ENCODE measurements around the gene BTRC.
"Not testable (repeated sequence)": the region's sequence is repeated elsewhere in the genome, so short reads cannot be mapped to it uniquely, and the experiment has no call there.

Gene BTRC

GRCh38 chr10:101351017-101351416 is 2.9 kb upstream of the BTRC start:
- DNase-seq: no peak

DNA sequence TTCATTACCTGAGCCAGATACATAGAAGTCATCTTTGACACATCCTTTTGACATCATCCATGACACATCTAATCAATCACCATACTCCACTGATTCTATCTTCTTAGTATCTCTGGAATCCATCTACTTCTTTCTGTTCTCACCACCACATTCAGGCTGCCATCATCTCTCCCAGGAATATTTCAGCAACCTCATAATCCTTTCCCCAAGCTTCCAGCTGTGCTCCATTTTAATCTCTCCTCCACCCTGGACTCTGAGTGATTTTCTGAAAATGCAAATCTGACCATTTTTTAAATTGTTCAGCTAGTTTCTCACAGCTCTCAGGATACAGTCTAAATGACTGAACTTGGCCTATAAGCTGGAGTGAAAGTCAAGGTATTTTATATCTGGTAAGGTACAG is 2.5 kb upstream of the BTRC start:
- DNase-seq: no peak

DNA sequence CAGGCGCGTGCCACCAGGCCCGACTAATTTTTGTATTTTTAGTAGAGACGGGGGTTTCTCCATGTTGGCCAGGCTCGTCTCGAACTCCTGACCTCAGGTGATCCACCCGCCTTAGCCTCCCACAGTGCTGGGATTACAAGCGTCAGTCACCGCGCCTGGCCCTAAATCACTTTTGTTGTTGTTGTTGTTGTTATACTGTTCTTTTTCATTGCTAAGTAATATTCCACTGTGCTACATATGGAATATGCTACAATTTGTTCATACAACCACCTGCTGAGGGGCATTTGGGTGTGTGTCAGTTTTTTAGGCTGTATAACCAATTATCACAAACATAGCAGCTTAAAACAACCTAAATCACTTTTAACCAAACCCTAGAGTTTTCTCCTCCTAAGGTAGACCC is 1.1 kb upstream of the BTRC start:
- not testable (repeated sequence) for DNase-seq

GRCh38 chr10:101354328-101355071 is 535 bp downstream of the BTRC start:
- DNase-seq: no peak

GRCh38 chr10:101355072-101355706 is 1.2 kb downstream of the BTRC start:
- DNase-seq: no peak

DNA sequence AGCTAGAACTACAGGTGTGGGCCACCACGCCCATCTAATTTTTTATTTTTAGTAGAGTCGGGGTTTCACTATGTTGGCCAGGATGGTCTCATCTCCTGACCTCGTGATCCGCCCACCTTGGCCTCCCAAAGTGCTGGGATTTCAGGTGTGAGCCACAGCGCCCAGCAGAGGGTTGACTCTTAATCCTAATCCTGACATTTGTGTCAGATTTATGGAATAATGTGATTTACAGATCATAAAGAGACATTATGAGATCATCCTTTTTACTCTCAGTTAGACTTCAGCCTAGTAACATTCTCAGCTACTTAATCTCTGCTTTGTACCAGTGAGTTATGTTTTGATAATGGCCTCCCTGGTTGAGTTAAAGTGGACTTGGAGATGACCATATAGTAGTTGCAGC is 2.2 kb downstream of the BTRC start:
- DNase-seq: no peak

GRCh38 chr10:101357958-101358357 is 4.0 kb downstream of the BTRC start:
- no peak for DNase-seq

- DNase-seq: no peak
Measured at GRCh38 chr10:101358706-101359300, 4.8 kb downstream of the BTRC start.

- DNase-seq: not testable (repeated sequence)
Measured at GRCh38 chr10:101360090-101360489, 6.1 kb downstream of the BTRC start.

DNA sequence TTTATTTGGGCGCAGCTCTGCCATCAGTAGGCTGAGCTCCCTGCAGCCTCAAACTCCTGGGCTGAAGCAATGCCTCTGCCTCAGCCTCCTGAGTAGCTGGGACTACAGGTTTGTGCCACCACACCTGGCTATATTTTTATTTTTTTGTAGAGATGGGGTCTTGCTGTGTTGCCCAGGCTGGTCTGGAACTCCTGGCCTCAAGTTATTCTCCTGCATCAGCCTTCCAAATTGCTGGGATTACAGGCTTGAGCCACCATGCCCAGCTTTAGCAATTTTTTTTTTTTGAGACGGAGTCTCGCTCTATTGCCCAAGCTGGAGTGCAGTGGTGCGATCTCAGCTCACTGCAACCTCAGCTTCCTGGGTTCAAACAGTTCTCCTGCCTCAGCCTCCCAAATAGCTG is 6.9 kb downstream of the BTRC start:
- not testable (repeated sequence) for DNase-seq

DNA sequence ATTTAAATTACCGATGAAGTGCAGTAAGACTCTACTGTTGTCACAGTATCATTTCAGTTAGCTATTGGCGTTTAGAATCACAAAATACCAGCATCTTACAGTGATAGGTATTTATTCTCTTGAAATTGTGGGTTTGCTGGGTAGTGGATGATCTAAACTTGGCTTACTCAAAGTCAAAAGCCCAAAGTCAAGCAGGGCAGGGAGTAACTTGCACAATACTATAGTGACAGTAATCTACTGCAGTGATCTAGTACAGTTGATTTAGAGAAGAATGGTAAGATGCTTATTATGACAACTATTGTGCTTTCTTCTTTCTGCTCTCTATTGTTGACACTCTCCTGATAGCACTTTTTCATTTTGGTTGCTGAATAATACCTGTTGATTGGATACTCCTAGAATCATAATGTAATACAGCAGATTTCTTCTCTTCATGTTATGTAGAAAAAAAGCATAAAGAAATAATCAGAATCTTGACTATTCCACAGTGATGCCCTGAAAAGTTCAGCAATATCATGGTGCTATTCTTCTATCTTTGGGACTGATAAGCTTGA is 10.0 kb downstream of the BTRC start:
- DNase-seq: no peak

DNA sequence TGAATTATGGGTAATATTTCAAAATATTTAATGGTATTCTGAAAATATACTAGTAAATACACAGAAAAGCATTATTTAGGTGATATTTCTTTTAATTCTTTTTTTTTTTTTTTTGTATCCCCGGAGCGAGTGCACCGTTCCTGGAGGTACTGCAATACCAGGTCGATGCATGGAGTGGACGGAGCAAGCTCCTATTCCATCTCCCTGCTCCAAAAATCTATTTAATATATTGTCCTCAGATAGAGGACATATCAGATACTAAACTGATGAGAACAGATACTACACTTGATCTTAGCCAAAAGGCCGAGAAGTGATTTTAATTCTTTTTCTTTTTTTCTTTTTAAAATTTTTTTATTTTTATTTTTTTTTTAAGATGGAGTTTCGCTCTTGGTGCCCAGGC is 10.8 kb downstream of the BTRC start:
- DNase-seq: no peak

DNA sequence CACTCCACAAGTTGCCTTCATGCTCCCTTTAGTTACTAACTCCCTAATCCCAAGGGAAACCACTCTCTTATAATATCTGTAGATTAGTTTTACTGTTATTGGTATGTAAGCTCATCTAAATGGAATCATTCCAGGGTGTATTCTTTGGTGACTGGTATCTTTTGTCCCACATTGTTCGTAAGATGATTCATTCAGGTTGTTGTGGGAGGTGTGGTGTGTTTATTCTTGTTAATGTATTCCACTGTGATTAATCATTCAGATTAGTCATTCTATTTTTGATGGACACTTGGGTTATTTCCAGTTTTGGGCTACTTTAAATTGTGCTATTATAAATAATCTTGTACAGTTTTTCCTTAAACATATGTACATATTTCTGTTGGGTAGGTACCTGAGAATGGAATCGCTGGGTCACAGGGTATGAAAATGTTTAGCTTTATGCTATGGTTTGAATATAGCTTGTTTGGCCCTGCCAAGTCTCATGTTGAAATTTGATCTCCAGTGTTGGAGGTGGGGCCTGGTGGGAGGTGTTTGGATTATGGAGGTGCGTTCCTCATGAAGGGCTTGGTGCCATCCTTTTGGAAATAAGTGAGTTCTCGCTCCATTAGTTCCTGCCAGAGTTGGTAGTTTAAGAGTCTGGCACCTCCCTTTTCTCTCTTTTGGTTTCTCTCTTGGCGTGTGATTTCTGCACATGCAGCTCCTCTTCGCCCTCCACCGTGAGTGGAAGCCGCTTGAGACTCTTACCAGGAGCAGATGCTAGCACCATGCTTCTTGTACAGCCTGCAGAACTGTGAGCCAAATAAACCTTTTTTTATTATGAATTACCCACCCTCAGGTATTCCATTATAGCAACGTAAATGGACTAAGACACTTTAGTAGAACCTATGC is 13.8 kb downstream of the BTRC start:
- no peak for DNase-seq

DNA sequence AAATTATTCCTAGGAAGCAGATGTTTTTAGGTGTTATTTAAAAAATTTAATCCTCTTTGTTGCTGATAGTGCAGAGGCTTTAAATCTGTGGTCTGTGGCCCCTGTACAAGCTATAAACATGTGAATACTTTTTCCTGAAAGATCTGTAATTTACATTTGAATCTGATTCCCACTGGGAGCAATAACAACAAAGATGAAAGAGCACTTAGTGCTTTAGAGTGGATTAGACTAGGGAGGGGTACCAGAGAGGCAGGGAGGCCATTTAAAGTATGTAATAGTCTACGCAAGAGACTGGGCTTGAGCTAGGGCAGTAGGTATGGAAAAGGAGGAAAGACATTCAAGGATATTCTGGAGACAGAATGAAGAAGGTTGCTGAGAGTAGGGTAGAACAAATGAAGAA is 19.1 kb downstream of the BTRC start:
- DNase-seq: no peak

- not testable (repeated sequence) for DNase-seq
Measured at GRCh38 chr10:101373993-101374392, 20.0 kb downstream of the BTRC start.

GRCh38 chr10:101375076-101375475 is 21.1 kb downstream of the BTRC start:
- no peak for DNase-seq

DNA sequence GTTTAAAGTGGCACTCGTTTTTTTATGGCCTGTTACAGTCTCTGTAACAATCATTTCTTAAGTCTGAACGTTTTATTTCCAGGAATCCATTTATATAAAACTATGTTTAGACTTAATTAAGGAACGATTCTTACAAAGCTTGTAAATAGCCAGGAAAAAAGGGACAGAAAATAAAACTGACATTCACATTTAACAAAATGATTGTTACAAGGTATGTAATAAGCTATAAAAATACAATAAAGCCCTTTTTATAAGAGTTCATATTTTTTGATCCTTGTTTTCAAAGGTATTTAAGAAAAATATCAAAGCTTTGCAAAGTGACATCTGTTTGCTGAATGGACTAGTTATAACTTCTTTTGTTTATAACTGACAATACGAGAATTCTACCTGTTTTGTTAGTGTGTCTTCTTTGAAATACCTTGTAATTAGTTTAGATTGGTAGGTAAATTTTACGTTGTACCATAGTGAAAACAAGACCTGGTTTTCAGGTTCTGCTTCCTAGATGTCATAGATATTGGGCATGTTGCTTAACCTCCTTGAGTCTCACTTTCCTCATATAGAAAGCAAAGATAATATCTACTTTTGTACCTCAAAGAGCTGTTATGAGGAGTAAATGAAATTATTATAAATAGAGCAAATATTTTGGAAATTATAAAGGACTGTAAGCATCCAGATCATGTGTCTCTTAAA is 25.8 kb downstream of the BTRC start:
- DNase-seq: no peak

- no peak for DNase-seq
Measured at GRCh38 chr10:101380353-101381017, 26.5 kb downstream of the BTRC start.

DNA sequence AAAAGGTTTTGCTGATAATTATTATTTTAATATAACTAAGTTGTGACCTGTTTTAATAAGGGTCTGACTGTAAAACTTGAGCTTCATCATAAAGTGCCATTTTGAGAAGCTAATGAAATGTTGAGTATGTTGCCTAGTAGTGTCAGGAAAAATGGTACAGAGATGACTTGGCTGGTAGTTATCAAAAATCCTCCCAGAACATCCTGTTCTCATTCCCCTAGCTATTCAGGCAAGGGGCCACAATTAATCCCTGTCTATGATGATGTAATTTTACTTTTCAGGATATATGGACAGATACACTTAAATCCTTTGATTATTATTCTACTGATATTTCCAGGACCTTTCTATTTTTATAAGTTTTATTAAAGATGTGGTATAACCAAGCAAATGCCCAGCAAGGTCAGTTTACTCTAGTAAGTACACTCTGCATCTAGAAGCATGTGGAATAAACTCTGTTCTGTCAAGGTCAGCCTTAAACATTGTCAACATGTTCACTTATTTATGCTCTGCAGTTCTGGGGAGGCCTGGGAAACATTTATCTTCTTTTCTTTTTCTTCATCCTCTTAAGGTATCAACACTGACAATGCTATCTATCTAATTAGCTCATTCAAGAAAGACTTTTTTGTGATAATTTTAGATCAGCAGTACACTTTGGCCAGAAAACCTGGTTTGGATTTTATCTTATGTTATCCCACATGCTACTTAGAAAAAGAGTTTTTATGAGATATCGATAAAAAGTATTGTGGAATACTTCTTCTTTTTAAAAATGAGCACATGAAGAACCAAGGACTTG is 32.1 kb downstream of the BTRC start:
- DNase-seq: no peak

GRCh38 chr10:101386659-101387259 is 32.8 kb downstream of the BTRC start:
- no peak for DNase-seq

Measured in NCI-H774 (cell line).